ENCODE measurements around the gene PACSIN1.

The PACSIN1 gene

GRCh38 chr6:34424200-34425131 lies 41.4 kb upstream of the PACSIN1 start:
- H3K27ac ChIP-seq (ENCODE audit: low read depth, low read length) = no peak overlapping the region
- no peak overlapping the region for H4K91ac ChIP-seq (ENCODE audit: low read depth, low read length)
- no peak overlapping the region for H2BK120ac ChIP-seq (ENCODE audit: insufficient read depth, low read length, poor library complexity)
- H3K14ac ChIP-seq (ENCODE audit: low read length) = no peak overlapping the region
- no CpG with 5 or more reads among the region's 19 CpGs for WGBS (ENCODE audit: extremely low coverage, insufficient coverage, insufficient read length)
- no peaks in the 10 kb centered on the region for H3K27me3 ChIP-seq (ENCODE audit: insufficient read depth, low read length)
- peaks cover 7% of the 10 kb centered on the region for H3K79me1 ChIP-seq (ENCODE audit: low read length)
- peaks cover 3 to 6% of the 10 kb centered on the region in 2 experiments for H3K4me1 ChIP-seq (ENCODE audit: control insufficient read depth in 1 of 2, insufficient read depth in 2 of 2, low read length in 2 of 2)
- peak overlapping the region; percentile 37 for H3K9ac ChIP-seq (ENCODE audit: low read length)
- H3K4me3 ChIP-seq (ENCODE audit: low read depth, low read length) = peak overlapping the region; percentile 95
- no peaks in the 10 kb centered on the region for H3K9me3 ChIP-seq (ENCODE audit: insufficient read depth, low read depth, low read length)
- H3K4me2 ChIP-seq (ENCODE audit: low read length) = peak overlapping the region; percentile 90
- no peak overlapping the region for H2BK5ac ChIP-seq (ENCODE audit: low read depth, low read length, poor library complexity)
- H4K12ac ChIP-seq (ENCODE audit: low read depth, low read length) = no peak overlapping the region
- no peak overlapping the region for H3K4ac ChIP-seq (ENCODE audit: low read depth, low read length)
- H4K8ac ChIP-seq (ENCODE audit: low read depth, low read length) = no peak overlapping the region
- peaks cover 9% of the 10 kb centered on the region for H3K79me2 ChIP-seq (ENCODE audit: control insufficient read depth, insufficient read depth, low read length, poor library complexity)
- H2BK12ac ChIP-seq (ENCODE audit: low read length) = no peak overlapping the region
- DNase-seq = peak in 1 of 2 donors; percentile 28
- H2AFZ ChIP-seq (ENCODE audit: insufficient read depth, low read length, poor library complexity) = no peak overlapping the region
- no peak overlapping the region for H2AK5ac ChIP-seq (ENCODE audit: low read length)
- H3K36me3 ChIP-seq (ENCODE audit: control insufficient read depth in 1 of 2, insufficient read depth in 2 of 2, low read length in 2 of 2) = peaks cover 38 to 51% of the 10 kb centered on the region in 2 experiments
- H3K23ac ChIP-seq (ENCODE audit: low read length) = no peak overlapping the region
- H3K18ac ChIP-seq (ENCODE audit: low read length) = no peak overlapping the region

GRCh38 chr6:34425132-34425497 lies 40.8 kb upstream of the PACSIN1 start:
- Histone ChIP-seq H3K4me2 (ENCODE audit: low read length) (peak overlapping the region; percentile 90), H3K4me1 (ENCODE audit: control insufficient read depth in 1 of 2, insufficient read depth in 2 of 2, low read length in 2 of 2) (peaks cover 3 to 6% of the 10 kb centered on the region in 2 experiments), H3K14ac (ENCODE audit: low read length) (peak overlapping the region; percentile 92), H3K23ac (ENCODE audit: low read length) (no peak overlapping the region), H3K27ac (ENCODE audit: low read depth, low read length) (peak overlapping the region; percentile 72), H2BK120ac (ENCODE audit: insufficient read depth, low read length, poor library complexity) (peak overlapping the region; percentile 55), H3K79me2 (ENCODE audit: control insufficient read depth, insufficient read depth, low read length, poor library complexity) (peaks cover 9% of the 10 kb centered on the region), H3K4ac (ENCODE audit: low read depth, low read length) (peak overlapping the region; percentile 92), H2AK5ac (ENCODE audit: low read length) (no peak overlapping the region), H4K12ac (ENCODE audit: low read depth, low read length) (peak overlapping the region; percentile 75), H3K36me3 (ENCODE audit: control insufficient read depth in 1 of 2, insufficient read depth in 2 of 2, low read length in 2 of 2) (peaks cover 33 to 44% of the 10 kb centered on the region in 2 experiments), H3K9me3 (ENCODE audit: insufficient read depth, low read depth, low read length) (no peaks in the 10 kb centered on the region), H3K18ac (ENCODE audit: low read length) (no peak overlapping the region), H3K79me1 (ENCODE audit: low read length) (peaks cover 7% of the 10 kb centered on the region), H2AFZ (ENCODE audit: insufficient read depth, low read length, poor library complexity) (peak overlapping the region; percentile 23), H2BK12ac (ENCODE audit: low read length) (no peak overlapping the region), H2BK5ac (ENCODE audit: low read depth, low read length, poor library complexity) (peak overlapping the region; percentile 67), H4K91ac (ENCODE audit: low read depth, low read length) (peak overlapping the region; percentile 65), H3K27me3 (ENCODE audit: insufficient read depth, low read length) (no peaks in the 10 kb centered on the region), H3K9ac (ENCODE audit: low read length) (peak overlapping the region; percentile 98), H3K4me3 (ENCODE audit: low read depth, low read length) (peak overlapping the region; percentile 95), H4K8ac (ENCODE audit: low read depth, low read length) (peak overlapping the region; percentile 76)
- DNase-seq = peak in 1 of 2 donors; percentile 42
- WGBS (ENCODE audit: extremely low coverage, insufficient coverage, insufficient read length) = no CpG with 5 or more reads among the region's 10 CpGs

GRCh38 chr6:34425498-34426410 lies 40.1 kb upstream of the PACSIN1 start, which contains the start of gene RPS10:
TSS of gene RPS10 (minus strand) at chr6:34426069. CDS start at chr6:34425221, 848 bp downstream.
- peak within 1 kb of the TSS; percentile 42 for H2AK5ac ChIP-seq (ENCODE audit: low read length)
- peak within 1 kb of the TSS; percentile 75 for H4K12ac ChIP-seq (ENCODE audit: low read depth, low read length)
- H3K9me3 ChIP-seq (ENCODE audit: insufficient read depth, low read depth, low read length) = no peaks in the 10 kb centered on the region
- peak; percentile 92 to 97 for DNase-seq
- no peak within 1 kb of the TSS for H2BK12ac ChIP-seq (ENCODE audit: low read length)
- no peak within 1 kb of the TSS for H3K23ac ChIP-seq (ENCODE audit: low read length)
- H3K27ac ChIP-seq (ENCODE audit: low read depth, low read length) = peak within 1 kb of the TSS; percentile 72
- peaks cover 9% of the 10 kb centered on the region for H3K79me2 ChIP-seq (ENCODE audit: control insufficient read depth, insufficient read depth, low read length, poor library complexity)
- peak within 1 kb of the TSS; percentile 67 for H2BK5ac ChIP-seq (ENCODE audit: low read depth, low read length, poor library complexity)
- H3K4ac ChIP-seq (ENCODE audit: low read depth, low read length) = peak within 1 kb of the TSS; percentile 92
- H3K14ac ChIP-seq (ENCODE audit: low read length) = peak within 1 kb of the TSS; percentile 92
- H3K79me1 ChIP-seq (ENCODE audit: low read length) = peaks cover 7% of the 10 kb centered on the region
- peak within 1 kb of the TSS; percentile 69 for H3K18ac ChIP-seq (ENCODE audit: low read length)
- H2BK120ac ChIP-seq (ENCODE audit: insufficient read depth, low read length, poor library complexity) = peak within 1 kb of the TSS; percentile 55
- H4K91ac ChIP-seq (ENCODE audit: low read depth, low read length) = peak within 1 kb of the TSS; percentile 65
- H3K36me3 ChIP-seq (ENCODE audit: control insufficient read depth in 1 of 2, insufficient read depth in 2 of 2, low read length in 2 of 2) = peaks cover 30 to 38% of the 10 kb centered on the region in 2 experiments
- peak within 1 kb of the TSS; percentile 98 for H3K9ac ChIP-seq (ENCODE audit: low read length)
- peak within 1 kb of the TSS; percentile 90 for H3K4me2 ChIP-seq (ENCODE audit: low read length)
- H3K27me3 ChIP-seq (ENCODE audit: insufficient read depth, low read length) = no peaks in the 10 kb centered on the region
- H2AFZ ChIP-seq (ENCODE audit: insufficient read depth, low read length, poor library complexity) = peak within 1 kb of the TSS; percentile 23
- peak within 1 kb of the TSS; percentile 95 for H3K4me3 ChIP-seq (ENCODE audit: low read depth, low read length)
- H3K4me1 ChIP-seq (ENCODE audit: control insufficient read depth in 1 of 2, insufficient read depth in 2 of 2, low read length in 2 of 2) = peaks cover 3 to 6% of the 10 kb centered on the region in 2 experiments
- H4K8ac ChIP-seq (ENCODE audit: low read depth, low read length) = peak within 1 kb of the TSS; percentile 77
- WGBS (ENCODE audit: extremely low coverage, insufficient coverage, insufficient read length) = no CpG with 5 or more reads among the region's 58 CpGs

GRCh38 chr6:34435916-34436315 lies 30.0 kb upstream of the PACSIN1 start:
- Histone ChIP-seq H3K4me3 (ENCODE audit: low read depth, low read length) (no peak overlapping the region), H2AK5ac (ENCODE audit: low read length) (no peak overlapping the region), H2BK5ac (ENCODE audit: low read depth, low read length, poor library complexity) (no peak overlapping the region), H2AFZ (ENCODE audit: insufficient read depth, low read length, poor library complexity) (no peak overlapping the region), H3K4ac (ENCODE audit: low read depth, low read length) (no peak overlapping the region), H3K4me2 (ENCODE audit: low read length) (no peak overlapping the region), H2BK12ac (ENCODE audit: low read length) (no peak overlapping the region), H3K27ac (ENCODE audit: low read depth, low read length) (no peak overlapping the region), H3K36me3 (ENCODE audit: control insufficient read depth in 1 of 2, insufficient read depth in 2 of 2, low read length in 2 of 2) (no peaks in the 10 kb centered on the region), H2BK120ac (ENCODE audit: insufficient read depth, low read length, poor library complexity) (no peak overlapping the region), H4K91ac (ENCODE audit: low read depth, low read length) (no peak overlapping the region), H4K12ac (ENCODE audit: low read depth, low read length) (no peak overlapping the region), H3K9ac (ENCODE audit: low read length) (no peak overlapping the region), H3K79me2 (ENCODE audit: control insufficient read depth, insufficient read depth, low read length, poor library complexity) (no peaks in the 10 kb centered on the region), H3K9me3 (ENCODE audit: insufficient read depth, low read depth, low read length) (peaks cover 11% of the 10 kb centered on the region), H3K18ac (ENCODE audit: low read length) (no peak overlapping the region), H3K4me1 (ENCODE audit: control insufficient read depth in 1 of 2, insufficient read depth in 2 of 2, low read length in 2 of 2) (no peaks in the 10 kb centered on the region), H3K79me1 (ENCODE audit: low read length) (no peaks in the 10 kb centered on the region), H3K14ac (ENCODE audit: low read length) (no peak overlapping the region), H3K27me3 (ENCODE audit: insufficient read depth, low read length) (no peaks in the 10 kb centered on the region), H4K8ac (ENCODE audit: low read depth, low read length) (no peak overlapping the region), H3K23ac (ENCODE audit: low read length) (no peak overlapping the region)
- no CpG with 5 or more reads among the region's 5 CpGs for WGBS (ENCODE audit: extremely low coverage, insufficient coverage, insufficient read length)
- no peak for DNase-seq

All from trophoblast cell (in vitro differentiated cells and primary cell).